Stomach (tissue), 4 donors: ENCODE data around the gene SRP14.

Experiments
- CTCF ChIP-seq, 7 experiments: fragments of 450-650 bp in 4 of 7; fragments of 200-600 bp in 3 of 7; sonication (generic) in 3 of 7; IDR thresholded peaks; one replicate each; pipeline ENCODE4 v1.5.1; 2016 to 2019; ENCODE audit warnings: antibody characterized with exemption in 7 of 7, control low read depth in 2 of 7, mild to moderate bottlenecking in 1 of 7
- POLR2A ChIP-seq, 4 donors: fragments of 450-650 bp; IDR thresholded peaks; one replicate each; pipeline ENCODE4 v1.6.1; 2016; ENCODE audit warnings: antibody characterized with exemption in 4 of 4, control low read depth in 2 of 4, mild to moderate bottlenecking in 1 of 4, moderate library complexity in 1 of 4

- TF ChIP-seq POLR2A (IDR thresholded peaks at IDR 0.05) (no peak), CTCF (IDR thresholded peaks at IDR 0.05) (peak in 5 of 7 experiments; percentile 75 to 93 (median 89))
Measured at GRCh38 chr15:40044717-40045571, 6.0 kb upstream of the SRP14 start.
